NOMO-1 treated with dmso at 0.1 percent for 144 hours (cell line): ENCODE data around the gene COL6A2.
"Not testable (repeated sequence)": the region's sequence is repeated elsewhere in the genome, so short reads cannot be mapped to it uniquely, and the experiment has no call there.

ENCODE experiments used
- DNase-seq: peaks from one replicate; lab custom pipeline; 2025; ENCODE audit not compliant: unreplicated experiment; lab: John Stamatoyannopoulos, UW

The COL6A2 gene

DNA sequence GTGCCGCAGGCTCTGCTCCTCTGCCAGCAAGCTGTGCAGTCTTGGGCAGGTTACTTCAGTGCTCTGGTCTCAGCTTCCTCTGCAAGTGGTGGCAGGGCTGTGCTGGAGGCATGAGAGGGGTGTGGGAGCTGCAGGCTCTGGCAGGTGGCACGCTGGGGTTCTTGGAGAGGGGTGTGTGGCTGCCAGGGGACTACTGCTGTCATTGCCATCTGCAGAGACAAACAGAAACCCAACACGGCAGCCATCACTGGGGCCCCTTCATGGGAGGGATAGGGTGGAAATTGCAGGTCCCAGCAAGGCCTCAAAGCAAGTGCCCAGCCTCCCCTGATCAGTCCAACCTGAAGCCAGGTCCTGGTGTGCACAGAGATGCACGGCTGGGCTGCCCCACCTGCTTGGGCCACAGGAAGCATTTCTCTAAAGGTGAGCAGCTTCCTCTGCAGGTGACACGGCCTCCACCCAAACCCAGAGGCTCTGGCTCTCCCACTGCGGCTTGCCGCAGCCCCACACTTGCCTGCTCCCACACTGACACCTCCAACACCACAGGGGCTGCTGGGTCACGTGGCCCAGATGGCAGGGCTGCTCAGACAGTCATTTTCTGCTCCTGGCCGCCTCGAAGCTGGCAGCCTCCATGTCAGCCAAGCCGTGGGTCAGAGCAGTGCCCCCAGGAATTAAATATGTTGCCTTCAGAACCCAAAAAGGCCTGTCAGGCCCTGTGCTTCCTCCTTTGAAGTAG is 4.1 kb upstream of the COL6A2 start:
- DNase-seq, result no peak

GRCh38 chr21:46094401-46095082 is 3.4 kb upstream of the COL6A2 start:
- no peak for DNase-seq

GRCh38 chr21:46095083-46095719 is 2.7 kb upstream of the COL6A2 start:
- DNase-seq, result no peak

DNA sequence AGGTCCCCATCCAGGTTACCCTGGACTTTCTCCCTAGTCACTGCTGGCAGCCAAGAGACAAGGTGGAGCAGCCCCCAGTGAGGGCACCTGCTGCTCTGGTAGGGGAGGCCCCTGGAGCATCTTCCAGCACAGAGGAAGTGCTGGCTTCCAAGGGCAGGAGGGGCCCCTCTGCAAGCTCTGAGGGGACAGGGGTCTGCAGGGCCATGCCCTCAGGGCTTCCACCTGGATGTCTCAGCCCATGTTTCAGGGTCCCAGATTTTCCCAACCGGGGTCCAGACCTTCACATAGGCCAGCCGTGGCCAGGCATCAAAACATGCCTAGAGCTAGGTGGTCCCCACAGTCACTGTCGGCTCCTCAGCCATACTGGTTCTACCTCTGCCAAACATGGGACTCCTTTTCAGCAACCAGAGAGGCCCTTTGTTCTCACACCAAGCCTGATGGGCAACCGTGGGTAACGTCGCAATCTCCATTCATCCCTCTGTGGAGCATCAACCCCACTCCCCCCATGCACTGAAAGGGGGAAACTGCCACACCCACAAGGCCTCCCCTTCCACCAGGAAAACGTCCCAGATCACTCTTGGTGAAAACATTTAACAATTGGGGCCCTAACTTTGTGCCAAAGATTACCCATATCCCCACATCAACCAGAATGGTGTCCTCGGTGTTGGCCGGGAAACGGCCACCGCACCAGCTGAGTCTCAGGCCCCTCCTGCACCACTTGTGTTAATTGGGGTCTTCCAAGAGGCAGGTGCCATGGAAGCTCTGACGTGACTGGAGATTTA is 1.9 kb upstream of the COL6A2 start:
- no peak for DNase-seq

- no peak for DNase-seq
Observed at GRCh38 chr21:46096596-46097335, 1.1 kb upstream of the COL6A2 start.

GRCh38 chr21:46098303-46099141 is 610 bp downstream of the COL6A2 start:
- DNase-seq, result no peak

DNA sequence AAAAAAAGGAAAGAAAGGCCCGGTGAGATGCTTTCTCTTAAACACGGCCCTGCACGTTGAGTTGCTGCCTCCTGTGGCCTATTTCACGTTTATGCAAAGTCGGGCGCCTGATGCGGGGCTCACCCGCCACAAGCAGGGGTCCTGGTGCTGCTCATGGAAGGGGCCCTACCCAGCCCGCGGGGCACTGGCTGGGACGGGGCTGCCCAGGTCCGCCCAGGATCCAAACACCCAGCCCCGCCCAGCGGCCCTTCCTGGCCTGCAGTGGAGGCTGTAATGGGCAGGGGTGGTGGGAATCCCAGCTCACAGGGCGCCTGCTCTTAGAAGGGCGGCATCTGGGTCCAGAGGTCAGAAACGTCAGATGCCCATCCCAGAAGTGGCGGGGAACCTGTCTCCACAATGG is 1.6 kb downstream of the COL6A2 start:
- DNase-seq, result no peak

GRCh38 chr21:46100020-46100419 is 2.1 kb downstream of the COL6A2 start:
- DNase-seq, result no peak

- DNase-seq, result no peak
Observed at GRCh38 chr21:46100426-46100825, 2.5 kb downstream of the COL6A2 start.

DNA sequence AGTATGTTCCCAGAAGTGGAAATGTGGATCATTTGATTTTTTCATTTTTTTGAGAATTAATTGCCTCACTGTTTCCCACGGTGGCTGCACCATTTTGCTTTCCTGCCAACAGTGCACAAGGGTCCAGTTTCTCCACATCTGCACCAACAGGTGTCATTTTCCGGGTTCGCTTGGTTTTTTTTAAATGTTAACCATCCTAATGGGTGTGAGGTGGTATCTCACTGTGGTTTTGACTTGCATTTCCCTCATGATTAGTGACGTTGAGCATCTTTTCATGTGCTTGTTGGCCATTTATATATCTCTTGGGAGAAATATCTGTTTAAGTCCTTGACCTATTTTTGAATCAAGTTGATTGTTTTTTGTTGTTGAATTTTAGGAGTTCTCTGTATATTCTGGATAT is 3.0 kb downstream of the COL6A2 start:
- no peak for DNase-seq

GRCh38 chr21:46104104-46104503 is 6.2 kb downstream of the COL6A2 start:
- DNase-seq, result no peak

DNA sequence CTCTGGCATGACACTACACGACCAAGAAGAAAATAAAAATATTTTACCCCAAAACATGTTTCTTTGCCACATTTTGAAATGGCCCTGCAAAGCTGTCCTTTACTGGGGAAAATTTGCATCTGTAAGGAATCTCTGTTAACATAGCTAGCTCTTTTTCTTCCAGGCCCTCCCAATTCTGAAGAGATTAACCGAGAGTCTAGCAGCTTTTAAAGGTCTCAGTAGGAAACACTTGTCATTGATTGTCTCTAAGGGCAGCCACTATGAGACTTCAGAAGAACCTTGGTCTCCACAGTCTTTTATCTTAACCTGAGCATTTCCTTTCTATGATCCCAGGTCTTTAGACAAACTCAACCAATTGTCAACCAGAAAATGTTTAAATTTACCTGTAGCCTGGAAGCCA is 9.5 kb downstream of the COL6A2 start:
- DNase-seq, result not testable (repeated sequence)

- DNase-seq, result no peak
Observed at GRCh38 chr21:46108827-46109312, 11.0 kb downstream of the COL6A2 start.

- no peak for DNase-seq
Observed at GRCh38 chr21:46109313-46110221, 11.7 kb downstream of the COL6A2 start.

DNA sequence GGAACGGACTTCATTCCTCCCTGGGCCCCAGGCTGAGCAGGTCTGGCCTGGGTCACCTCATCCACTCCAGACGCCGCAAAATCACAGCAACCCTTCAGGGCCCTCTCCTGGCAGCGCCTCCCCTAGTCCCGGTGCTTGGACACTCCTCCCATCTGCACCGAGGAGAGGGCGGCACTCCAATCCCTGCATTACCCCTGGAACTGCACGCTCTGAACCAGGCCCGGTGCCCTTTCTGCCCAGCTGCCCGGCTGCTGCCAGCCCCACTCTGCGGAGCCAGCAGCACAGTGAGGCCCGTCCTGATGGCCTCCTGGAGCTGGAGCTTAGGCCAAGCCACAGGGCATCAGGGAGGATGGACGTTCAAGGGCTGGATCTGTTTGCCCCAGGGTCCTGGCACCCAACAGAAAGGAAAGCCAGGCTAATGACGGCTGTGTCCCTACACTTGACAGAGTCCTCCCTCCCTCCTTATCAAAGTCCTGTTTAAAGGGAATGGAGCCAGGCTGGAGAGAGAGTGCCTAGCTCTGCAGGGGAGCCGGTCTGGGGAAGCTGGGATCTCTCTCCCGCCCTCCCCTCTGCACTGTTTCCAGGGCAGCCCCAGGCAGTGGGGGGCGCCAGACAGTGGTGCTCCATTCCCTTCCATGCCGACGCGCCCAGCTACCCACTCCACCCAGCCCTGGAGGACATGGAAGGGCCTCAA is 12.7 kb downstream of the COL6A2 start:
- DNase-seq, result no peak

GRCh38 chr21:46111193-46111571 is 13.3 kb downstream of the COL6A2 start:
- no peak for DNase-seq

DNA sequence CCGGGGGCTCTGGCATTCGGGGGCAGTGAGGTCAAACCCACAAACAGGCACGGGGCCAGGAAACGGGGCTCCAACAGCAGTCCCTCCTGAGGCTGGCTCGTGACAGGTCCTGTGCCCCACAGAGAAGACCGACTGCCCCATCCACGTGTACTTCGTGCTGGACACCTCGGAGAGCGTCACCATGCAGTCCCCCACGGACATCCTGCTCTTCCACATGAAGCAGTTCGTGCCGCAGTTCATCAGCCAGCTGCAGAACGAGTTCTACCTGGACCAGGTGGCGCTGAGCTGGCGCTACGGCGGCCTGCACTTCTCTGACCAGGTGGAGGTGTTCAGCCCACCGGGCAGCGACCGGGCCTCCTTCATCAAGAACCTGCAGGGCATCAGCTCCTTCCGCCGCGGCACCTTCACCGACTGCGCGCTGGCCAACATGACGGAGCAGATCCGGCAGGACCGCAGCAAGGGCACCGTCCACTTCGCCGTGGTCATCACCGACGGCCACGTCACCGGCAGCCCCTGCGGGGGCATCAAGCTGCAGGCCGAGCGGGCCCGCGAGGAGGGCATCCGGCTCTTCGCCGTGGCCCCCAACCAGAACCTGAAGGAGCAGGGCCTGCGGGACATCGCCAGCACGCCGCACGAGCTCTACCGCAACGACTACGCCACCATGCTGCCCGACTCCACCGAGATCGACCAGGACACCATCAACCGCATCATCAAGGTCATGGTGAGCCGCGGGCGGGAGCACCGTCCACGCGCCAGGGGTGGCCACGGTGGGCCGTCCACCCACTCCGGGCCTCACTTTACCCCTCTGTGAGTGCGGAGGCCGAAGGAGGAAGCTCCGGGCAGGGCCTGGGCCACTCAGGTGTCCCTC is 14.2 kb downstream of the COL6A2 start:
- no peak for DNase-seq
